CD4-positive, alpha-beta T cell treated with Interferon alpha-2 for 1 hour (primary cell): ENCODE data around the gene CALHM6.
"Not testable (repeated sequence)": the region's sequence is repeated elsewhere in the genome, so short reads cannot be mapped to it uniquely, and the experiment has no call there.

ENCODE experiments used
- DNase-seq, 2 donors: peaks; one replicate each; pipeline ENCODE4 v3.0.0-alpha.2; 2020 to 2022

CALHM6 gene

DNA sequence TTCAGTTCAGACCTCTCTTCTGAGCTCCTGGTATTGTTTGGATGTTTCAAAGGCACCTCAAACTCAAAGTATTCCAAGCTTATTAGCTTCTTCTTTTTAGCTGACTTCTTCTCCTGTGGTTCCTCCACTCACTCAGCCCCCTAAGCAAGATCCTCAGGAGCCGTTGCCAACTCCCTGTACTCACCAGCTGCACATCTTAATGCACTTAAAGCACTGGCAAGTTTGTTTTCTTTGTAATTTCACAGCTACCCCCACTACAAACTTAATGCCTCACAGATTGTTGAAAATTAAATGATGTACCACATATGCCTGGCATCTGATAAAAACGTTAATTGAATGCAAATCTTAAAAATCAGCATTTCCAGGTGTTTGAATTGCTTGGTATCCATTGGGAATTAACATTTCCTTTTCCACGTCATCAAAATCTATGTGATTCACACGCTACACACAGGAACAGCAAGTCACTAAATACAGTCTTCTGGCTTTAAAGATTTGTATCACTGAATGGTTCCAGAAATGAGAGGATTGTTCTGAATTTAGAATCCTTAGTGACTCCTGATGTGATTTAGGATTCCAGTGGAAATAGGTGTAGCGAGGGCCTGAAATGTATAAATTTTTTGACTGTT, 24.5 kb downstream of the CALHM6 start:
- no peak for DNase-seq

DNA sequence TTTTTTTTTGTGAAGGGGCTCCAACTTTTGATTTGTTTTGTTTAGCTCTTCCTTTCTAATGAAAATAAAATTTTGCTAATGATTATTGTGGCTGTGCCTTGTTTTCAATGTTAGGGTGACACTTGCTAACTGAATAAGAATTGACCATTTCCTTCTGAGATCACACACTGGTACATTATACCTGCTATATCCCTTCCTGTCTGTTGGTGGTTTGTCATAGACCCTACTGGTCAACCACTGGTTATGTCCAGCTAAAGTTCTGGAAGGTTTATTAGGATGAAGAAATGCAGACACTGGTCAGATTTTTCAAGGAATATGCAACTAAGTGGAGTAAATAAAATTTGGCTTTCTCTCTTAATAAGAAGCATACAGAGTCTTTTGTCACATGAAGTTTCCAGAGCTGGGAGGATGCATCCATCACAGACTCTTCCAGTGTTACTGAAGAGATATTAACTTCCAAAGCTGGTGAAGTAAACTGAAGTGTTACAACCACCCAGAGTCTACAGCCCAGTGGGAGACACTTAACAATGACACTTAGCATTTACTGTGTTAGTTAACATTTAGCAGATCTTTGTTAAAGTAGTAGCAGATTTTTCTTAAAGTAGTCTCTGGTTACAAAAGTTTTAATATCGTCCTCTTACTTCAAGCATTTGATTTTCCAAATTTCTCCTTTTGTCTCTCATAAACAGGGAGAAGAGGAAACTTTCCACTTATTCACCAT, 30.6 kb downstream of the CALHM6 start:
- DNase-seq, result no peak

- no peak for DNase-seq
Observed at GRCh38 chr6:116492331-116493067, 31.3 kb downstream of the CALHM6 start.

DNA sequence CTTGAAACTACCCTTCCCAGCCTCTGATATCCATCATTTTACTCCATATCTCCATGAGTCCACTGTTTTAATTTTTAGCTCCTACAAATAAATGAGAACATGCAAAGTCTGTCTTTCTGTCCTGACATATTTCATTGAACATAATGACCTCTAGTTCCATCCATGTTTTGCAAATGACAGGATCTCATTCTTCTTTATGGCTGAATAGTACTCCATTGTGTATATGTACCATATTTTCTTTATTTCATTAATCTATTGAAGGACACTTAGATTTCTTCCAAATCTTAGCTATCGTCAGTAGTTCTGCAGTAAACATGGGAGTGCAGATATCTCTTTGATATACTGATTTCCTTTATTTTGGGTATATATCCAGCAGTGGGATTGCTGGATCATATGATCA, 34.0 kb downstream of the CALHM6 start:
- DNase-seq, result not testable (repeated sequence)

- no peak for DNase-seq
Observed at GRCh38 chr6:116497113-116497676, 36.0 kb downstream of the CALHM6 start.

GRCh38 chr6:116500969-116501433, 39.8 kb downstream of the CALHM6 start:
- no peak for DNase-seq

DNA sequence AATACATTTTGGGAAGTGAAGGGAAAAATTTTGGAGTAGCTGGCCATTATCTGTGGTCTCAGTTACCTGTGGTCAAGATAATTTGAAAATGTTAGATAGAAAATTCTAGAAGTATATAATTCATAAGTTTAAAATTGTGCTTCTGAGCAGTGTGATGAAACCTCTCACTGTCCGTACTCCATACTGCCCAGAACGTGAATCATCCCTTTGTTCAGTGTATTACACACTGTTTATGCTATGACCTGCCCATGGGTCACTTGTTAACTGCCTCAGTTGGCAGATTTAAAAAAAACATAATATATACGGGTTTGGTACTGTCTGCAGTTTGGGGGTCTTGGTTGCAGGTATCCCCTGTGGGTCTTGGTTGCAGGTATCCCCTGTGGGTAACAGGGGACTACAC, 46.1 kb downstream of the CALHM6 start:
- no peak for DNase-seq

GRCh38 chr6:116508527-116508926, 47.4 kb downstream of the CALHM6 start:
- DNase-seq, result no peak

- DNase-seq, result no peak
Observed at GRCh38 chr6:116511424-116512110, 50.4 kb downstream of the CALHM6 start, which contains the start of gene CALHM5. TSS of gene CALHM5 (plus strand) at chr6:116511639. CDS start at chr6:116511697, 58 bp downstream.

DNA sequence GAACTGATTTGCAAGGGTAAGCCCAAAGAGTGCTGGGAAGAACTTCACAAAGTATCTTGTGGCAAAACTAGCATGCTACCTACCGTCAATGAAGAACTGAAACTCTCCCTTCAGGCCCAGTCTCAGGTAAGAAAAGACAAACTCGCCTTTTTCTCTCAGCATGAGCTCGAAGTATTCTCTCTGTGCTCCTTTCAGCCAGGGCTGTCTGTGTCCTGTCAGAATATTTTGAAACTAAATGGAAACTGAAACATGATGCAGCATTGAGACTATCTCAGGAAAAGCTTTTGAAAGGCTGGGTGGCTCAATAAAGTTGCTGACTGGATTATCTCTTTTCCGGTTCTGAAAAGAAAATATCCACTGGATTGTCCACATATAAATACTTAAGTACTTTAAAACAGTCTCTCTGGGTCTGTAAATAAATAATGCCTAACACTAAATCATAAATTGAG, 51.0 kb downstream of the CALHM6 start:
- no peak for DNase-seq

DNA sequence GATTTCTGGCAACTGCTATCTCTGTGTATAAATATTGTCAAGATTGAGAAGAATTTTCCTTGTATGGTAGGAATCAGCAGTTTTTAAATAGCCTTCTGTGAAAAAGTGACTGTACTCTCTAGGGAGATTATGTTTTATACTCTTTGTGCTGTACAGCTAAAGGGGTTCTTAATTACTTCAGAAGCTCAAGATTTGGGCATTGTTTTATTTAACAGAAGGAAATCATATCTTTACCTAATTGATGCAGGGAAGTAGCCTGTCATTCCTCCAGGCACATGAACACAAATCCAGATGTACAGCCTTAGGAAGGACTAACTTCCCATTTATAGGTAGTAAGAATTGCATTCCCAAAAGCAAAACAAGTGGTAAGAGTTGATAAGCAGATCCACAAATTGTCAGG, 51.6 kb downstream of the CALHM6 start:
- no peak for DNase-seq
